ENCODE results near the gene ST7.
"Not testable (repeated sequence)": the region's sequence is repeated elsewhere in the genome, so short reads cannot be mapped to it uniquely, and the experiment has no call there.

ST7 gene

DNA sequence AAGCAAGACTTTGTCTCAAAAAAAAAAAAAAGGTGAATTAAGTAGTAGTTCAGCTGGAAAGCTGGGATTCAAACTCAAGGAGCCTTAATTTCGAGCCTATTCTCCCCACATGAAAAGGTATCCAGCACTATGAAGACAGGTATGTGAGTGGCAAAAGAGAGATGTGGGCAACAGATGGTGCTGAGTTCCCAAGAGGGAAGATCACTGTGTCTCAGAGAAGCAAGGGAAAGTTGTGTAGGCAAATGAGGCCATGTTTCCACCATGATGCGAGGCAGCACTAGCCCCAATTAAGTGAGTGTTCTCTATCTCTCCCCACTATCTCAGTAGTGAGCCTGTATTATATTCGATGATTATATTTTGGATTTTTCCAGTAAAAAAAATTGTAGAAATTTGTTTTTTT lies 19.8 kb upstream of the ST7 start:
- in situ Hi-C loops (cut with HindIII; ENCODE audit: low sequenced_read_pairs): no loop called here
- TF ChIP-seq, protein P1, sequence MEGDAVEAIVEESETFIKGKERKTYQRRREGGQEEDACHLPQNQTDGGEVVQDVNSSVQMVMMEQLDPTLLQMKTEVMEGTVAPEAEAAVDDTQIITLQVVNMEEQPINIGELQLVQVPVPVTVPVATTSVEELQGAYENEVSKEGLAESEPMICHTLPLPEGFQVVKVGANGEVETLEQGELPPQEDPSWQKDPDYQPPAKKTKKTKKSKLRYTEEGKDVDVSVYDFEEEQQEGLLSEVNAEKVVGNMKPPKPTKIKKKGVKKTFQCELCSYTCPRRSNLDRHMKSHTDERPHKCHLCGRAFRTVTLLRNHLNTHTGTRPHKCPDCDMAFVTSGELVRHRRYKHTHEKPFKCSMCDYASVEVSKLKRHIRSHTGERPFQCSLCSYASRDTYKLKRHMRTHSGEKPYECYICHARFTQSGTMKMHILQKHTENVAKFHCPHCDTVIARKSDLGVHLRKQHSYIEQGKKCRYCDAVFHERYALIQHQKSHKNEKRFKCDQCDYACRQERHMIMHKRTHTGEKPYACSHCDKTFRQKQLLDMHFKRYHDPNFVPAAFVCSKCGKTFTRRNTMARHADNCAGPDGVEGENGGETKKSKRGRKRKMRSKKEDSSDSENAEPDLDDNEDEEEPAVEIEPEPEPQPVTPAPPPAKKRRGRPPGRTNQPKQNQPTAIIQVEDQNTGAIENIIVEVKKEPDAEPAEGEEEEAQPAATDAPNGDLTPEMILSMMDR (IDR thresholded peaks at IDR 0.05; ENCODE audit: low read depth, low read length): no peak
- H3K4me3 ChIP-seq (ENCODE audit: low read depth, low read length): no peak overlapping the region
- DNase-seq (ENCODE audit: low read depth, low spot score): no peak

DNA sequence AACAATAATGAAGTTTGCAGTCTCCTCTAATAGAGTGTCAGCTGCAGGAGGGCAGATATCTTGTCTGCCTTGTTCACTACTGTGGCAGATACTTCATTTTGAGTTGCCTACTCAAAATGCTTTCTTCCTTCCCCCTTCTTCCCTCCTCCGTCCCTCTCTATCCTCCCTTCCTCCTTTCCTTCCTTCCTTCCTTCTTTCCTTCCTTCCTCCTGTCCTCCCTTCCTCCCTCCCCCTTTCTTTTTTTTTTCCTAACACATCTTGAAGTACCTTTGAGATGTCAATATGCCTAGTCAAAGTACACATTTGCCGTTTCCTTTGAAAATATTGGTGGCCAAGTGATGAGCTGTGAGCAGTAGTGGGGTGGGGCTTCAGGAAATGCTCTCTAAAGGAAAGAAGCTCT lies 18.7 kb upstream of the ST7 start:
- TF ChIP-seq, protein P1 (IDR thresholded peaks at IDR 0.05; ENCODE audit: low read depth, low read length): no peak
- no peak overlapping the region for H3K4me3 ChIP-seq (ENCODE audit: low read depth, low read length)
- no peak for DNase-seq (ENCODE audit: low read depth, low spot score)
- in situ Hi-C loops (cut with HindIII; ENCODE audit: low sequenced_read_pairs): no loop called here

DNA sequence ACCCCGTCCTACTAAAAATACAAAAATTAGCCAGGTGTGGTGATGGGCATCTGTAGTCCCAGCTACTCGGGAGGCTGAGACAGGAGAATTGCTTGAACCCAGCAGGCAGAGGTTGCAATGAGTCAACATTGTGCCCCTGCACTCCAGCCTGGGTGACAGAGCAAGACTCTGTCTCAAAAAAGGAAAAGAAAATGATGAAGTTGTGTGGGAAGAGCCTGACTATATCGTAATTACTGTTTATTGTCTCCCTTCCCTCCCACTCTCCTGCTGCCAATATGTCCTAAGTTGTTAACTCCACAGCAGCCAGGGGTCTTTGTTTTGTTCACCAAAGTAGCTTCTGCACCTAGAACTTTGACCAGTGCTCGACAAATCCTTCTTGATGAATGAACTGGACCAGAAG lies 16.5 kb upstream of the ST7 start:
- H3K4me3 ChIP-seq (ENCODE audit: low read depth, low read length); DNase-seq (ENCODE audit: low read depth, low spot score); in situ Hi-C loops (cut with HindIII; ENCODE audit: low sequenced_read_pairs): not testable (repeated sequence)

DNA sequence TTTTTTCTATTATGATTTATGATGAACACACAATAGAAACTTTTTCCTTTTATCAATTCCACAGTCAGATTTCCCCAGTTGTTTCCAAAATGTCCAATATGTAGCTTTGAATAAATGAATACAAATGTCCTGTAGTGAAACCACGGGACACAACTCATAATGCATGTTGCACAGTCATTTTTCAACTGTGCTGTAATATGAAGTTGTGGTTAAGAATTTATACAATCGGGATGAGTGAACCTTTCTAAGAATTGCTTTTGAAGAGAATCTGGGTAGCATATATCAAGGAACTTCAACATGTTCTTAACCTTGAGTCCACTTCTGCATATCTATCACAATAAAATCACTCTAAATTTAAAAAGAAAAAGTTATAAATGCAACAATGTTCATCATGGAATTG lies 14.6 kb upstream of the ST7 start:
- DNase-seq (ENCODE audit: low read depth, low spot score): no peak
- TF ChIP-seq, protein P1 (IDR thresholded peaks at IDR 0.05; ENCODE audit: low read depth, low read length): no peak
- in situ Hi-C loops (cut with HindIII; ENCODE audit: low sequenced_read_pairs): no loop called here
- no peak overlapping the region for H3K4me3 ChIP-seq (ENCODE audit: low read depth, low read length)

DNA sequence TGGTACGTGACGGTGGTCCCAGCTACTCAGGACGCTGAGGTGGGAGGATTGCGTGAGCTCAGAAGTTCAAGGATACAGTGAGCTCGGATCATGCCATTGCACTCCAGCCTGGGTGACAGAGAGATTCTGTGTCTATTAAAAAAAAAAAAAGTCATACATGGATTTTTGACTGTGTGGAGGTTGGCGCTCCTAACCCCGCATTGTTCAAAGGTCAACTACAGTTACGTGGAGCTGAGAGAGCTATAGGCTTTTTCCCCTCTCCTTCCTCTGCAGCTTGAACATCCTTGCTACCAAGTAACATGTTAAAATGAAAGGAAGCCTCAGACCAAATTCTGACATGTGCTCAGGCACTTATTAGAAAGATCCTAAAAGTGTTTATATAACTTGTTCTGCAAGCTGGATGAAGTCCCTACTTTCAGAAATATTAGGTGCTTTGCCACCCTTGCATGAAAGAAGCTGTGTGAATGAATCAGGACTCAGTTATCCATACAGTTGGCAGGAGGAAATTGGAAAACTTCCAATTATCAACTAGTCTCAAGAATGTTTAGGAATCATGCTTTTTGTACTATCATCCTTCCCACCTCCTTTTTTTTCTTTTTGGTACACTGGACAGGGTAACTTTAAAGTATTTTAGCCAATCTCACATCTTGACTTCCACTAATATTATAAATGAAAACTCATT lies 12.5 kb upstream of the ST7 start:
- in situ Hi-C loops (cut with HindIII; ENCODE audit: low sequenced_read_pairs): no loop called here
- TF ChIP-seq, protein P1 (IDR thresholded peaks at IDR 0.05; ENCODE audit: low read depth, low read length): no peak
- H3K4me3 ChIP-seq (ENCODE audit: low read depth, low read length): no peak overlapping the region
- DNase-seq (ENCODE audit: low read depth, low spot score): no peak

DNA sequence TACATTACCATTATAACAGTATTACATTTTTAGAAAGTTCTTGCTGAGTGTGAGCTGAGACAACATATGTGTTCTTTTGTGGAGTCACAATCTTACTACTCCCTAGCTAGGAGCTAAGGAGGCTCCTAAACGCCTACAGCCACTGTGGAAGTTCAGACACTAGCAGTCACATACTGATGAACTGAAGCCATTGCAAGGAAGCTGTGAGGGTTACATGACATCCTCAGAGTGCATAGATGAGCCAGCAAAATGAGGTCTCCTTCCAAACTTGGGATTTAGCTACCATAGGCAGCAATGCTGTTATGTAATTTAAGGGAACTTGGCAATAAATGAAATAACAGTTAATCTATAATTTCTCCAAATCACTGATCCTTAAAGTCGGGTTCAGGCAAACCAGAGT lies 10.8 kb upstream of the ST7 start:
- DNase-seq (ENCODE audit: low read depth, low spot score): no peak
- in situ Hi-C loops (cut with HindIII; ENCODE audit: low sequenced_read_pairs): no loop called here
- no peak overlapping the region for H3K4me3 ChIP-seq (ENCODE audit: low read depth, low read length)
- TF ChIP-seq, protein P1 (IDR thresholded peaks at IDR 0.05; ENCODE audit: low read depth, low read length): no peak

DNA sequence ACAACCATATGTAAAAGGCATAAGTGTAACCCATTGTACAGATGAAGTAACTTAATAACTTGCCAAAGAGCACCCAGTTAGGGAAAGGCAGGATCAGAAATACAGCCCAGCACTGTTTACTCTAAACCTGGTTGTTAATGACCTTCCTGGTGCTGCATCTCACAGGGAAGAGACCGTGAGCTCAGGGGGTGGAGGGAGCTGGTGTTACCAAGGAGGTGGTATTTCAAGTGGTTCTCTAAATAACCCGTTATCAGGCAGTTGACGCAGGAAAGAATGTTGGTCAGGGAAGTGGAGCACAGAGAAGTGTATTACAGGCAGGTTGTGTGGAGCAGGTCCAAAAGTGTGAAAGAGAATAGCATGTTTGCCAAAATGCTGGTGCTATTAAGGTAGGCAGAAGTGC lies 4.4 kb upstream of the ST7 start:
- in situ Hi-C loops (cut with HindIII; ENCODE audit: low sequenced_read_pairs): no loop called here
- no peak for DNase-seq (ENCODE audit: low read depth, low spot score)
- TF ChIP-seq, protein P1 (IDR thresholded peaks at IDR 0.05; ENCODE audit: low read depth, low read length): no peak
- no peak overlapping the region for H3K4me3 ChIP-seq (ENCODE audit: low read depth, low read length)

Data from astrocyte of the spinal cord (primary cell).